ENCODE data around the gene ZFYVE9.
"Not testable (repeated sequence)": the region's sequence is repeated elsewhere in the genome, so short reads cannot be mapped to it uniquely, and the experiment has no call there.

The ZFYVE9 gene

GRCh38 chr1:52190500-52191252 lies 48.8 kb downstream of the ZFYVE9 start:
- Mint-ChIP-seq H3K36me3 (ENCODE audit: low read depth) (no peaks in the 10 kb centered on the region), H3K27ac (no peak overlapping the region), H3K4me3 (no peak overlapping the region), H3K4me1 (ENCODE audit: low read depth) (no peaks in the 10 kb centered on the region), H3K27me3 (peaks cover 25% of the 10 kb centered on the region), H3K9me3 (no peaks in the 10 kb centered on the region)
- intact Hi-C loops (cut with micrococcal nuclease) = no loop called here

GRCh38 chr1:52191395-52191965 lies 49.6 kb downstream of the ZFYVE9 start:
- Mint-ChIP-seq H3K9me3 (no peaks in the 10 kb centered on the region), H3K36me3 (ENCODE audit: low read depth) (no peaks in the 10 kb centered on the region), H3K4me1 (ENCODE audit: low read depth) (no peaks in the 10 kb centered on the region), H3K27me3 (peaks cover 22% of the 10 kb centered on the region), H3K4me3 (no peak overlapping the region), H3K27ac (no peak overlapping the region)
- intact Hi-C loops (cut with micrococcal nuclease) = no loop called here

- no peaks in the 10 kb centered on the region for H3K36me3 Mint-ChIP-seq (ENCODE audit: low read depth)
- H3K4me3 Mint-ChIP-seq = no peak overlapping the region
- peaks cover 21% of the 10 kb centered on the region for H3K27me3 Mint-ChIP-seq
- H3K27ac Mint-ChIP-seq = no peak overlapping the region
- intact Hi-C loops (cut with micrococcal nuclease) = no loop called here
- no peaks in the 10 kb centered on the region for H3K9me3 Mint-ChIP-seq
- H3K4me1 Mint-ChIP-seq (ENCODE audit: low read depth) = no peaks in the 10 kb centered on the region
These were observed 50.1 kb downstream of the ZFYVE9 start for GRCh38 chr1:52192024-52192423.

- Mint-ChIP-seq H3K4me3 (no peak overlapping the region), H3K36me3 (ENCODE audit: low read depth) (no peaks in the 10 kb centered on the region)
- intact Hi-C loops (cut with micrococcal nuclease) = no loop called here
These were observed 50.5 kb downstream of the ZFYVE9 start for GRCh38 chr1:52192436-52192835.

GRCh38 chr1:52193985-52194384 lies 52.1 kb downstream of the ZFYVE9 start:
- Mint-ChIP-seq H3K9me3 (no peaks in the 10 kb centered on the region), H3K36me3 (ENCODE audit: low read depth) (no peaks in the 10 kb centered on the region), H3K4me3 (no peak overlapping the region), H3K4me1 (ENCODE audit: low read depth) (no peaks in the 10 kb centered on the region), H3K27me3 (peaks cover 20% of the 10 kb centered on the region), H3K27ac (no peak overlapping the region)
- intact Hi-C loops (cut with micrococcal nuclease) = no loop called here

More at GRCh38 chr1:52192436-52192835, 50.5 kb downstream of the ZFYVE9 start:
- no peaks in the 10 kb centered on the region for H3K9me3 Mint-ChIP-seq
- peaks cover 18% of the 10 kb centered on the region for H3K27me3 Mint-ChIP-seq
- no peaks in the 10 kb centered on the region for H3K4me1 Mint-ChIP-seq (ENCODE audit: low read depth)
- H3K27ac Mint-ChIP-seq = no peak overlapping the region

GRCh38 chr1:52195161-52195560 lies 53.3 kb downstream of the ZFYVE9 start:
- Mint-ChIP-seq H3K4me3 (no peak overlapping the region), H3K27ac (no peak overlapping the region), H3K36me3 (ENCODE audit: low read depth) (no peaks in the 10 kb centered on the region), H3K4me1 (ENCODE audit: low read depth) (no peaks in the 10 kb centered on the region), H3K9me3 (no peaks in the 10 kb centered on the region), H3K27me3 (peaks cover 20% of the 10 kb centered on the region)
- intact Hi-C loops (cut with micrococcal nuclease) = no loop called here

GRCh38 chr1:52203935-52204625 lies 62.2 kb downstream of the ZFYVE9 start:
- Mint-ChIP-seq H3K27ac (no peak overlapping the region), H3K36me3 (ENCODE audit: low read depth) (no peaks in the 10 kb centered on the region), H3K27me3 (peaks cover 52% of the 10 kb centered on the region), H3K9me3 (peaks cover 9% of the 10 kb centered on the region), H3K4me3 (no peak overlapping the region), H3K4me1 (ENCODE audit: low read depth) (no peaks in the 10 kb centered on the region)
- intact Hi-C loops (cut with micrococcal nuclease) = no loop called here

- H3K27me3 Mint-ChIP-seq = peaks cover 57% of the 10 kb centered on the region
- no peaks in the 10 kb centered on the region for H3K4me1 Mint-ChIP-seq (ENCODE audit: low read depth)
- no peak overlapping the region for H3K27ac Mint-ChIP-seq
- intact Hi-C loops (cut with micrococcal nuclease) = no loop called here
- H3K9me3 Mint-ChIP-seq = peaks cover 9% of the 10 kb centered on the region
- no peaks in the 10 kb centered on the region for H3K36me3 Mint-ChIP-seq (ENCODE audit: low read depth)
- H3K4me3 Mint-ChIP-seq = no peak overlapping the region
These were observed 62.8 kb downstream of the ZFYVE9 start for GRCh38 chr1:52204696-52205095.

- H3K4me3 Mint-ChIP-seq; H3K9me3 Mint-ChIP-seq; intact Hi-C loops (cut with micrococcal nuclease); H3K27ac Mint-ChIP-seq; H3K36me3 Mint-ChIP-seq (ENCODE audit: low read depth); H3K4me1 Mint-ChIP-seq (ENCODE audit: low read depth): not testable (repeated sequence)
- peaks cover 69% of the 10 kb centered on the region for H3K27me3 Mint-ChIP-seq
These were observed 64.8 kb downstream of the ZFYVE9 start for GRCh38 chr1:52206686-52207085.

GRCh38 chr1:52209429-52209828 lies 67.5 kb downstream of the ZFYVE9 start:
- Mint-ChIP-seq H3K9me3 (no peaks in the 10 kb centered on the region), H3K27ac (no peak overlapping the region), H3K4me1 (ENCODE audit: low read depth) (no peaks in the 10 kb centered on the region), H3K27me3 (peaks cover 74% of the 10 kb centered on the region), H3K4me3 (no peak overlapping the region), H3K36me3 (ENCODE audit: low read depth) (no peaks in the 10 kb centered on the region)
- intact Hi-C loops (cut with micrococcal nuclease) = no loop called here

GRCh38 chr1:52210044-52210443 lies 68.2 kb downstream of the ZFYVE9 start:
- intact Hi-C loops (cut with micrococcal nuclease) = no loop called here
- no peak overlapping the region for H3K27ac Mint-ChIP-seq

GRCh38 chr1:52216907-52217458 lies 75.1 kb downstream of the ZFYVE9 start:
- intact Hi-C loops (cut with micrococcal nuclease) = no loop called here
- no peak overlapping the region for H3K4me3 Mint-ChIP-seq
- H3K4me1 Mint-ChIP-seq (ENCODE audit: low read depth) = no peaks in the 10 kb centered on the region
- H3K27ac Mint-ChIP-seq = no peak overlapping the region
- H3K36me3 Mint-ChIP-seq (ENCODE audit: low read depth) = peaks cover 13% of the 10 kb centered on the region
- peaks cover 45% of the 10 kb centered on the region for H3K9me3 Mint-ChIP-seq
- peaks cover 76% of the 10 kb centered on the region for H3K27me3 Mint-ChIP-seq

More at GRCh38 chr1:52210044-52210443, 68.2 kb downstream of the ZFYVE9 start:
- Mint-ChIP-seq H3K36me3 (ENCODE audit: low read depth) (no peaks in the 10 kb centered on the region), H3K27me3 (peaks cover 72% of the 10 kb centered on the region), H3K4me1 (ENCODE audit: low read depth) (no peaks in the 10 kb centered on the region), H3K4me3 (no peak overlapping the region), H3K9me3 (no peaks in the 10 kb centered on the region)

- H3K9me3 Mint-ChIP-seq = peaks cover 33% of the 10 kb centered on the region
These were observed 83.3 kb downstream of the ZFYVE9 start for GRCh38 chr1:52225174-52225573.

GRCh38 chr1:52229494-52229893 lies 87.6 kb downstream of the ZFYVE9 start:
- H3K4me1 Mint-ChIP-seq (ENCODE audit: low read depth) = no peaks in the 10 kb centered on the region
- peaks cover 18% of the 10 kb centered on the region for H3K9me3 Mint-ChIP-seq
- H3K36me3 Mint-ChIP-seq (ENCODE audit: low read depth) = peaks cover 12% of the 10 kb centered on the region
- H3K27ac Mint-ChIP-seq = no peak overlapping the region
- H3K4me3 Mint-ChIP-seq = no peak overlapping the region
- intact Hi-C loops (cut with micrococcal nuclease) = no loop called here
- peaks cover 92% of the 10 kb centered on the region for H3K27me3 Mint-ChIP-seq

More at GRCh38 chr1:52225174-52225573, 83.3 kb downstream of the ZFYVE9 start:
- Mint-ChIP-seq H3K36me3 (ENCODE audit: low read depth) (peaks cover 12% of the 10 kb centered on the region), H3K27me3 (peaks cover 99% of the 10 kb centered on the region), H3K4me3 (no peak overlapping the region), H3K4me1 (ENCODE audit: low read depth) (no peaks in the 10 kb centered on the region), H3K27ac (no peak overlapping the region)
- intact Hi-C loops (cut with micrococcal nuclease) = no loop called here
